GM12801 (cell line): ENCODE results near the gene GGTLC2.

Source experiments
- TF ChIP-seq, protein P1 (sequence below): IDR thresholded peaks from one replicate; pipeline ENCODE4 v1.5.1; 2011; ENCODE audit warnings: control low read depth; ENCODE audit not compliant: insufficient read length; ENCODE audit errors: extremely low read depth

GGTLC2 gene

DNA sequence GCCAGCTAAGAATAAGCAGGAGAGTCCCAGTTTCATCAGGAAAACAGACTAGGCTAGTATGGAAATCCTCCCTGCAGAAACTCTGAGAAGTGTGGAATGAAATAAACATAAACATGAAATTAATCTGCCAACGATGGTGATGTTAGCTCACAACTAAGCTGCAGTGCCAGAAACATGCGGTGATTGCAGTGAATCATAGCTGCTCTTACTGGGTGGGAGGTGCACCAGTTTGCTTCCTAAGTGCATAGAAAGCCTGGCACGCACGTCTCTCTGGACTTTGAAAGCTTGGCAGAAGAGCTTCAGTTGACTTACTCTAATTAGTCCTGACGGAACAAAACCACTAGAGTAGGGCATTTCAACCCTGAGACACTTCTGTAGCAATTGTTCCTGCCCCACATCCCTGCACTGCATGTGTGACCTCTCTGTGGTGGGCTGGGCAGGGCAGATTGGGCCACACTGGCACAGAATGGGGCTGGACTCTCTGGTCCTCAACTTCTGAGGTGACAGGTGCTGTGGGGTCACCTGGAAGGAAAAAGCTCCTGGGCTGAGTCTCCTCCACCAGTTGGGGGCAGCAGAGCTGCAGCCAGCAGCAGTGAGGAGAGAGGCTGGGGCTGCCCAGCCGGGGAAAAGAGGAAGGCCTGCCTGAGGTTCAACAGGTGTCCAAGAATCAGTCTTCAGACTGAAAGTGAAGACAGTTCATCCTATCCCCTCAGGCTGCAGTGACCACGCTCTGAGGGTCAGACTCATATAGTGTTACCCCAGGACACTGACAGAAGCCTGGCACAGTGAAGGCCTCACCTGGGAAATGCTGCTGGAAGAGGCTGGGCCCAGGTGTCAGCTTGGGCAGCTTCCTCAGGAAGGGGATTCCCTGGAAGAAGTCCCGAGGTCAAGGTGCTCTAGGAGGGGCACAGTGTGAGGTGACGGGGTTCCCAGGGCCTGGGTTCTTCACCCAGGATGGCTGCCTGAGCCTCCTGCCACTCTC lies 40.5 kb downstream of the GGTLC2 start:
- TF ChIP-seq, protein P1, sequence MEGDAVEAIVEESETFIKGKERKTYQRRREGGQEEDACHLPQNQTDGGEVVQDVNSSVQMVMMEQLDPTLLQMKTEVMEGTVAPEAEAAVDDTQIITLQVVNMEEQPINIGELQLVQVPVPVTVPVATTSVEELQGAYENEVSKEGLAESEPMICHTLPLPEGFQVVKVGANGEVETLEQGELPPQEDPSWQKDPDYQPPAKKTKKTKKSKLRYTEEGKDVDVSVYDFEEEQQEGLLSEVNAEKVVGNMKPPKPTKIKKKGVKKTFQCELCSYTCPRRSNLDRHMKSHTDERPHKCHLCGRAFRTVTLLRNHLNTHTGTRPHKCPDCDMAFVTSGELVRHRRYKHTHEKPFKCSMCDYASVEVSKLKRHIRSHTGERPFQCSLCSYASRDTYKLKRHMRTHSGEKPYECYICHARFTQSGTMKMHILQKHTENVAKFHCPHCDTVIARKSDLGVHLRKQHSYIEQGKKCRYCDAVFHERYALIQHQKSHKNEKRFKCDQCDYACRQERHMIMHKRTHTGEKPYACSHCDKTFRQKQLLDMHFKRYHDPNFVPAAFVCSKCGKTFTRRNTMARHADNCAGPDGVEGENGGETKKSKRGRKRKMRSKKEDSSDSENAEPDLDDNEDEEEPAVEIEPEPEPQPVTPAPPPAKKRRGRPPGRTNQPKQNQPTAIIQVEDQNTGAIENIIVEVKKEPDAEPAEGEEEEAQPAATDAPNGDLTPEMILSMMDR, result no peak

DNA sequence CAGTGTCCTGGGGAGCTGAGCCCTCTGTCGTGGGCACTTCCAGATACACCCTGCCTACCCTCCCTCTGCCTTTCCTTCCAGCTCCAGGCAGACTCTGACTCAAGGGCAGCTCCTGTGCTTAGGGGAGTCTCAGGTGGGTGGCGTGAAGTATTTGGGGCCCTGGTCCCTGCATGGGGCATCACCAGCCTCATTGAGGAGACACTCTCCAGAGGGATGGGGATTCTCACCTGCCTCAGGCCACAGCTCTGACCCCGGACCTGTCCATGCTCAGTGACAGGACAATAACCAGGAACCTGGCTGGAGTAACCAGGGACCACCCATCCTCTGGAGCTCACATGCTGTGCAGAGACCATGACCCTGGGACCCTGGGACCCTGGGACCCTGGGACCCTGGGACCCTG lies 41.2 kb downstream of the GGTLC2 start:
- TF ChIP-seq, protein P1, result no peak

DNA sequence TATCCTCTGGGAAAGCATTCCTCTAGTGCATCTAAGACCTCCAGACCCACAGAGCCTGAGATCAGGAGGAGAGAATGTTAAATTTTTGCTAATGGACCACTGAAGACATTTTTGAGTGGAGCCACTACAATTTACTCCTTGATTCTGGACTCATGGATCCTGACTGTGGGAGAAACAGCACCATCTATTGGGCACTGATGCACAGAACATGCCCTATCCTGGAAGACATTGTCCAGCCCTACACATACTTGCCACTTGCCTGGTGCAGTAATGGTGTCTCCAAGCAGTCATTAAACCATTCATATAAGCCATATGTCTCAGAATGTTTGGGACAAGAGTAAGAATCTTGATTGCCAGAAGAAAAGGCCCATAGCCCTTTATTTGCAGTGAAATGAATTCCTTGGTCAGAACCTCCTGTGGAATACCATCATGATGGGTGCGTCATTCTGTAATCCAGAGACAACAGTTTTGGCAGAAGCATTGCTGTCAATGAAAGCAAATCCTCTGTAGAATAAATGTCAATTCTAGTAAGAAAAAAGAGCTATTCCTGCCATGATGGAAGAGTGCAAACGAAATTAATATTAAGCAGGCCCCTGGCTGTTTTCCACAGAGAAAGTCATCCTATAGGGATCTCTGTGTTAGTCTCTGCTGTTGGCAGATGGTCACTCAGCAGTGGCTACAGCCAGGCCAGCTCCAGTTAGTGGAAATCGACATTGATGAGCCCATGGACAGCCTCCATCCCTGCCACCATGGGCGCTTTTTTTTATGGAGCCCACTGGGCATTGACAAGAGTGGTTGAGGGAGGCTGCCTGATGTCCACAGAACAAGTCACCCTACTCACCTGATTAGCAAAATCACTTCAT lies 43.5 kb downstream of the GGTLC2 start:
- TF ChIP-seq, protein P1, result no peak

DNA sequence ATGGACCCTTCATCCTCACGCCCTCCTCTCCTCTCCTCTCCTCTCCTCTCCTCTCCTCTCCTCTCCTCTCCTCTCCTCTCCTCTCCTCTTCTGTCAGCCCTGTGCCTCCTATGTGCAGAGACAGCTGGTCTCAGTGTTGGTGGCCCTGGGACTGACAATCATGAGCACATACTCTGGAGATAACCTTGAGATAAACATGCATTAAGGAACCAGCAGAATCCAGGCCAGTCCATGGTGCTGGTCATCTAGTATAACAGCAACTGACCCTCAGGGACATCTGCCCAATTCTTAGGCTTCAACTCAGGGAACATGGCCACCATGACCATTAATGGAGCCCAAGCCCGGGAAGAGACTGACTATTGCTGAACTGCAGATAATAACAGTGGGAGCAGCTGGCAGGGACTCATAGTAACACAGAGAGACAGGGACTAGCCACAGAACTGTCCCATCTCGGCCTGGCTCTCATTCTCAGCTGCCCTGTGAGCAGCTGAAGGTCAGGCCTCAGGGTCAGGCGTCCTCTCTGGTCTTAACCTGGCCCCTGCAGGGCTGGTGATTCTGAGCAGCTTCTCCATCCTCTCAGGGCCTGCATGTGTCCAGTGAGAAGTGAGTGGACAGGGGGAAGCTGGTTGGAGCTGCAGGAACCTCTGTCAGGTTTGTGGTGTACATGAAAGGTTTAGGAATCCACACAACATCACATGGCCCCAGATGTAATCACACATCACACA lies 45.4 kb downstream of the GGTLC2 start:
- TF ChIP-seq, protein P1, result no peak

DNA sequence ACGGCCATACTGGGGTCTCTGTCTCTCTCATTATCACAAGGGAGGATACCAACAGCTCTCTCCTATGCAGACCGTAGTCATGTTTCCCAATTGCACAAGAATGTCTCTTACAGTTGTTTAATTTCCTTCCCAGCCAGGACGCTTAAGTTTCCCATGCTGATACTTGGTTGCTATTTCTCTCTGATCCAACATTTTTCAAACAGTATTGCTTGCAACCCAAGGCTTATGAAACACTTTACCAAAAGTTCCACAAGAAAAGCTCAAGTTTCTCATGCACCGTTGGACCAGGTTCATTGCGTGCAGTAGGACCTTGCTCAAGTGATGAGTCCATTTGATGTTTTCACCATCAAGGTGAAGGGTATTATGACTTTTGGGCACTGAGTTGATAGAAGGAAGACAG lies 46.6 kb downstream of the GGTLC2 start:
- TF ChIP-seq, protein P1, result no peak

DNA sequence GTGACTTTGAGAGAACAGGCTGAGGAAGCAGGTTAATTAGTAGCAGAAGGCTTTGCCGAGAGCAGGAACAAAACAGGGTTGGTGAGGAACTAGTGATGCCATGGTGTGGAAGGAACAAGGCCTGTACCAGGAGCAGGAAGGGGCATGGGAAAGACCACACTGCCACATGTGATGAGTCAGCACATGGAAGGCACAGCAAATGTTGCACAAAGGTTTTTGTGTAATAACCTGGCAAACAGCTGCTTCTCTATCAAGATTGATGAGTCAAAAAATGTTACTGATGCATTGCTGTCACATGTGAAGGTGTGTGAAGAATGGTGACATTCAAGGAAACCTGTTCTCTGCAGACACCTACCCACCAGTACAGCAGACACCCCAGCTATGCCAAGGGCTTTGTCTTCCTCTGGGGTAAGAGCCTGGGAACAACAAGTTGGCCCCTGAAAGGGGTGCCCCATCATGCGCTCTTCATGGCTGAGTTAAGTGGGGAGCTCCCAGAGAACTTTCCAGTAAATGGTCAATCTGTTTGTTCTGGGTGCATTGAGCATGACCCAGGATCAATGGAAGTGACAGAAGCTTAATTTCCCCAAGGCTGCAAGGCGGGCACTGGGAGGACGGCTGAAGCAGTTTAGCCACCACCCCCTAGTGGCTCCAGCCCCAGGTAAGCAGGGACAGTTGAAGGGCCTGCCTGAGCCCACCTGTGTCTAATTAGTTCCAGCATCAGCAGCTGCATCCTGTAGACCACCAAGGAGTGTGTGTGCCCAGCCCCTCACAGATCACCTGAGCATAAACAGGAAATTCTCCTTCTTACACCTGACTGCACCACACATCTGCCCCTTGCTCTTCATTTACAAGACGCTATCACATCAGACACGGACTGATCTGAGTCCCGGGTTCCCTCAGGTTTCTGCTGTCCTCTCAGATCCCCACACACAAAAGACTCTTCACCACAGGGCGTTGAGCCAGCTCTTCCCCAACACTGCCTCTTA lies 47.6 kb downstream of the GGTLC2 start:
- TF ChIP-seq, protein P1, result no peak
